Uterus (tissue), 4 donors: ENCODE measurements around the gene SCAF4. TPM values are rescaled to one million over a fixed set of nuclear protein-coding genes. Genes with fewer than 3 reads are reported as not detected.

Source experiments
- DNase-seq, 2 donors: peaks; one replicate each; pipeline ENCODE4 v3.0.0-alpha.2; 2019 to 2020
- H3K27ac ChIP-seq, 2 donors: fragments of 200-600 bp; sonication (generic); 1 replicate in 1 of 2; 2 replicates in 1 of 2; pipeline ENCODE4 v1.5.1; 2016 to 2018
- H3K27me3 ChIP-seq, 2 donors: fragments of 200-600 bp; sonication (generic); one replicate each; pipeline ENCODE4 v1.5.1; 2018 to 2019; ENCODE audit warnings: control low read depth in 1 of 2
- H3K36me3 ChIP-seq, 2 donors: fragments of 200-600 bp; sonication (generic); one replicate each; pipeline ENCODE4 v1.5.1; 2019; ENCODE audit warnings: control low read depth in 1 of 2
- H3K4me1 ChIP-seq, 2 donors: fragments of 200-600 bp; sonication (generic); one replicate each; pipeline ENCODE4 v1.5.1; 2018 to 2019; ENCODE audit warnings: control low read depth in 1 of 2
- H3K4me3 ChIP-seq, 2 donors: fragments of 200-600 bp; sonication (generic); 1 replicate in 1 of 2; 2 replicates in 1 of 2; pipeline ENCODE4 v1.5.1; 2018 to 2019; ENCODE audit warnings: mild to moderate bottlenecking in 1 of 2
- H3K9me3 ChIP-seq, 2 donors: fragments of 200-600 bp; sonication (generic); one replicate each; pipeline ENCODE4 v1.5.1; 2019; ENCODE audit warnings: control low read depth in 1 of 2
- CTCF ChIP-seq, 4 experiments: fragments of 200-600 bp in 2 of 4; fragments of 450-650 bp in 2 of 4; sonication (generic) in 2 of 4; IDR thresholded peaks; one replicate each; pipeline ENCODE4 v1.5.1; 2016 to 2019; ENCODE audit warnings: antibody characterized with exemption in 4 of 4, mild to moderate bottlenecking in 2 of 4, moderate library complexity in 1 of 4
- POLR2A ChIP-seq, 2 donors: fragments of 450-650 bp; IDR thresholded peaks; one replicate each; pipeline ENCODE4 v1.6.1; 2016; ENCODE audit warnings: antibody characterized with exemption in 2 of 2, mild to moderate bottlenecking in 1 of 2, moderate library complexity in 1 of 2
- intact Hi-C: fragments of 100-400 bp; cut with DNase I; formaldehyde crosslinking; loops from one replicate; pipeline ENCODE4 v1.15.1; 2023; ENCODE audit warnings: low total_unique reads
- total RNA-seq, 4 donors: library from RNA; depleted of rRNA in 3 of 4; stranded (reverse); fragments of >200 nt in 3 of 4; gene quantifications; one replicate each; pipeline versions ENCODE4 v1.1.0 to v1.2.4, GENCODE V29; 2014 to 2023
- donor health status: DM: yes; HTN: yes; CAD: no.

Gene SCAF4
- total RNA-seq, 4 donors from 2014 or later = 4.9 to 50.5 (median 13.4) TPM

- intact Hi-C loops = no loop called here
- Histone ChIP-seq H3K36me3 (no peaks in the 10 kb centered on the region), H3K9me3 (no peaks in the 10 kb centered on the region), H3K27ac (no peak overlapping the region), H3K4me1 (peaks cover 0 to under 1% of the 10 kb centered on the region in 2 donors), H3K27me3 (no peaks in the 10 kb centered on the region), H3K4me3 (no peak overlapping the region)
- no peak for DNase-seq
- TF ChIP-seq CTCF (IDR thresholded peaks at IDR 0.05) (no peak), POLR2A (IDR thresholded peaks at IDR 0.05) (no peak)
These were observed 11.2 kb downstream of the SCAF4 start for GRCh38 chr21:31720739-31721138.

- Histone ChIP-seq H3K27me3 (no peaks in the 10 kb centered on the region), H3K36me3 (no peaks in the 10 kb centered on the region), H3K4me3 (no peak overlapping the region), H3K9me3 (no peaks in the 10 kb centered on the region), H3K4me1 (peaks cover 0 to 4% of the 10 kb centered on the region in 2 donors), H3K27ac (no peak overlapping the region)
- intact Hi-C loops = no loop called here
- TF ChIP-seq CTCF (IDR thresholded peaks at IDR 0.05) = no peak
- no peak for DNase-seq
These were observed 11.6 kb downstream of the SCAF4 start for GRCh38 chr21:31720330-31720729.

GRCh38 chr21:31716106-31716505, 15.8 kb downstream of the SCAF4 start:
- Histone ChIP-seq H3K4me3 (no peak overlapping the region), H3K36me3 (no peaks in the 10 kb centered on the region), H3K27me3 (no peaks in the 10 kb centered on the region), H3K27ac (no peak overlapping the region), H3K9me3 (no peaks in the 10 kb centered on the region), H3K4me1 (peaks cover 0 to 6% of the 10 kb centered on the region in 2 donors)
- TF ChIP-seq POLR2A (IDR thresholded peaks at IDR 0.05) (no peak), CTCF (IDR thresholded peaks at IDR 0.05) (no peak)
- no peak for DNase-seq
- intact Hi-C loops = no loop called here

GRCh38 chr21:31714741-31715365, 17.1 kb downstream of the SCAF4 start:
- peaks cover 0 to 6% of the 10 kb centered on the region in 2 donors for H3K4me1 ChIP-seq
- H3K36me3 ChIP-seq = no peaks in the 10 kb centered on the region
- H3K27me3 ChIP-seq = no peaks in the 10 kb centered on the region
- no peak overlapping the region for H3K4me3 ChIP-seq
- DNase-seq = no peak
- no peak overlapping the region for H3K27ac ChIP-seq
- H3K9me3 ChIP-seq = no peaks in the 10 kb centered on the region
- TF ChIP-seq CTCF (IDR thresholded peaks at IDR 0.05) = no peak
- TF ChIP-seq POLR2A (IDR thresholded peaks at IDR 0.05) = no peak
- intact Hi-C loops = no loop called here

- no peaks in the 10 kb centered on the region for H3K27me3 ChIP-seq
- H3K27ac ChIP-seq = no peak overlapping the region
- no peaks in the 10 kb centered on the region for H3K36me3 ChIP-seq
- H3K9me3 ChIP-seq = no peaks in the 10 kb centered on the region
- H3K4me1 ChIP-seq = peaks cover 0 to 6% of the 10 kb centered on the region in 2 donors
- intact Hi-C loops = no loop called here
- H3K4me3 ChIP-seq = no peak overlapping the region
- TF ChIP-seq CTCF (IDR thresholded peaks at IDR 0.05) (no peak), POLR2A (IDR thresholded peaks at IDR 0.05) (no peak)
- no peak for DNase-seq
These were observed 17.8 kb downstream of the SCAF4 start for GRCh38 chr21:31713973-31714740.
